PC-3 (cell line): ENCODE data around the gene UGT1A3. TPM values are rescaled to one million over a fixed set of nuclear protein-coding genes. Genes with fewer than 3 reads are reported as not detected.

Experiments used
- ATAC-seq: fragments of 200-7000 bp; cut with Tn5 transposase; 2 replicates; pipeline ENCODE4 v1.9.1; 2020; ENCODE audit warnings: mild to moderate bottlenecking, moderate library complexity
- BruUV-seq: library from RNA; stranded (reverse); fragments of 400-500 nt; replicated peaks from 2 replicates; lab custom pipeline; 2021; lab: Mats Ljungman, UMichigan
- CTCF ChIA-PET: fragments of 300-600 bp; sonication (Branson Sonifier 250); formaldehyde crosslinking; loops from one replicate; lab custom pipeline; 2022; ENCODE audit warnings: antibody characterized with exemption; lab: Charles Lee
- POLR2A ChIA-PET: fragments of 300-600 bp; sonication (Branson Sonifier 250); formaldehyde crosslinking; loops from one replicate; lab custom pipeline; 2022; ENCODE audit warnings: antibody characterized with exemption; ENCODE audit not compliant: unreplicated experiment; lab: Charles Lee
- DNase-seq: peaks from one replicate; pipeline ENCODE4 v3.0.0-alpha.2; 2015
- H2AFZ ChIP-seq: fragments of 300-600 bp; sonication (generic); 2 replicates; pipeline ENCODE4 v1.6.0; 2016; ENCODE audit warnings: antibody characterized with exemption, low read length
- H3F3A ChIP-seq: fragments of 300-600 bp; sonication (generic); one replicate; pipeline ENCODE4 v1.6.0; 2017; ENCODE audit warnings: antibody characterized with exemption, low read length, control low read depth, mild to moderate bottlenecking; ENCODE audit not compliant: unreplicated experiment
- H3K27ac ChIP-seq: fragments of 300-600 bp; sonication (generic); 2 replicates; pipeline ENCODE4 v1.5.1; 2016; ENCODE audit warnings: mild to moderate bottlenecking, low read length
- H3K27me3 ChIP-seq: fragments of 300-600 bp; sonication (generic); 2 replicates; pipeline ENCODE4 v1.6.1; 2016; ENCODE audit warnings: low read length, mixed read lengths
- H3K36me3 ChIP-seq: fragments of 300-600 bp; sonication (generic); 2 replicates; pipeline ENCODE4 v1.6.1; 2016; ENCODE audit warnings: low read depth, mixed run types, low read length, mixed read lengths
- H3K4me1 ChIP-seq: fragments of 300-600 bp; sonication (generic); 2 replicates; pipeline ENCODE4 v1.5.1; 2016; ENCODE audit warnings: low read length; ENCODE audit not compliant: insufficient read depth
- H3K4me2 ChIP-seq: fragments of 300-600 bp; sonication (generic); 2 replicates; pipeline ENCODE4 v1.6.0; 2016; ENCODE audit warnings: low read length
- H3K4me3 ChIP-seq: fragments of 300-600 bp; sonication (generic); 2 replicates; pipeline ENCODE4 v1.5.1; 2016; ENCODE audit warnings: mild to moderate bottlenecking, low read length, mixed read lengths
- H3K79me2 ChIP-seq: fragments of 300-600 bp; sonication (generic); 2 replicates; pipeline ENCODE4 v1.6.1; 2017; ENCODE audit warnings: low read length, mixed read lengths
- H3K9ac ChIP-seq: fragments of 300-600 bp; sonication (generic); 2 replicates; pipeline ENCODE4 v1.6.0; 2016; ENCODE audit warnings: mild to moderate bottlenecking, low read length
- H3K9me2 ChIP-seq: fragments of 300-600 bp; sonication (generic); replicated peaks from 2 replicates; pipeline ENCODE4 v1.6.1; 2016; ENCODE audit warnings: mixed run types, low read length, mixed read lengths
- H3K9me3 ChIP-seq: fragments of 300-600 bp; sonication (generic); 2 replicates; pipeline ENCODE4 v1.6.1; 2016; ENCODE audit warnings: low read length, mixed read lengths
- H4K20me1 ChIP-seq: fragments of 300-600 bp; sonication (generic); 2 replicates; pipeline ENCODE4 v1.6.1; 2016; ENCODE audit warnings: low read length, mixed read lengths
- CTCF ChIP-seq: fragments of 300-600 bp; sonication (generic); conservative IDR thresholded peaks from 2 replicates; pipeline ENCODE4 v1.5.1; 2017; ENCODE audit warnings: antibody characterized with exemption, low read depth, mild to moderate bottlenecking, low read length
- EZH2 ChIP-seq: fragments of 300-600 bp; sonication (generic); IDR thresholded peaks from one replicate; pipeline ENCODE4 v1.6.1; 2017; ENCODE audit warnings: antibody characterized with exemption, mild to moderate bottlenecking, low read length; ENCODE audit not compliant: unreplicated experiment
- EZH2phosphoT487 ChIP-seq: fragments of 300-600 bp; sonication (generic); IDR thresholded peaks from 2 replicates; pipeline ENCODE4 v1.6.1; 2018; ENCODE audit warnings: mild to moderate bottlenecking, antibody characterized with exemption, low read length, borderline replicate concordance
- intact Hi-C: fragments of 100-400 bp; cut with micrococcal nuclease; formaldehyde crosslinking; loops from 2 replicates; pipeline ENCODE4 v1.9.0; 2023
- total RNA-seq: library from RNA; depleted of rRNA; stranded (reverse); fragments of >200 nt; gene quantifications from 2 replicates; pipeline ENCODE4 v1.2.3, GENCODE V29; 2014

UGT1A3 gene
- total RNA-seq, 1 experiment from 2014 or later, result not detected

GRCh38 chr2:233818639-233819621 lies 90.1 kb downstream of the UGT1A3 start:
- Histone ChIP-seq H3K4me1 (no peaks in the 10 kb centered on the region), H3K79me2 (no peaks in the 10 kb centered on the region), H3K9me3 (no peaks in the 10 kb centered on the region), H4K20me1 (no peaks in the 10 kb centered on the region), H3K9ac (no peak overlapping the region), H3K27ac (no peak overlapping the region), H3K4me2 (no peak overlapping the region), H3K27me3 (no peaks in the 10 kb centered on the region), H3K36me3 (no peaks in the 10 kb centered on the region), H3K4me3 (no peak overlapping the region), H3K9me2 (no peaks in the 10 kb centered on the region), H3F3A (no peaks in the 10 kb centered on the region), H2AFZ (no peak overlapping the region)
- DNase-seq (no peak), ATAC-seq (no peak)
- ChIA-PET POLR2A (no interaction called here), CTCF (no interaction called here)
- TF ChIP-seq EZH2phosphoT487 (no peak), CTCF (no peak), EZH2 (no peak)
- no TSS peak for BruUV-seq
- intact Hi-C loops, result no loop called here

GRCh38 chr2:233819884-233820773 lies 91.3 kb downstream of the UGT1A3 start:
- Histone ChIP-seq H4K20me1 (no peaks in the 10 kb centered on the region), H3K4me3 (no peak overlapping the region), H3K36me3 (no peaks in the 10 kb centered on the region), H3K9me2 (no peaks in the 10 kb centered on the region), H2AFZ (no peak overlapping the region), H3K4me1 (no peaks in the 10 kb centered on the region), H3K27me3 (no peaks in the 10 kb centered on the region), H3K79me2 (no peaks in the 10 kb centered on the region), H3K27ac (no peak overlapping the region), H3K9me3 (no peaks in the 10 kb centered on the region), H3K9ac (no peak overlapping the region), H3K4me2 (no peak overlapping the region), H3F3A (no peaks in the 10 kb centered on the region)
- BruUV-seq, result no TSS peak
- intact Hi-C loops, result no loop called here
- TF ChIP-seq EZH2, result no peak
- no peak for TF ChIP-seq EZH2phosphoT487
- TF ChIP-seq CTCF, result no peak
- CTCF ChIA-PET, result no interaction called here
- POLR2A ChIA-PET, result no interaction called here
- DNase-seq (no peak), ATAC-seq (no peak)
